Measurements from ENCODE around the gene HHEX. TPM values are rescaled to one million over a fixed set of nuclear protein-coding genes. Genes with fewer than 3 reads are reported as not detected.
"Not testable (repeated sequence)": the region's sequence is repeated elsewhere in the genome, so short reads cannot be mapped to it uniquely, and the experiment has no call there.

HHEX gene
- total RNA-seq, 1 experiment from 2014 or later, result 11.0 TPM

DNA sequence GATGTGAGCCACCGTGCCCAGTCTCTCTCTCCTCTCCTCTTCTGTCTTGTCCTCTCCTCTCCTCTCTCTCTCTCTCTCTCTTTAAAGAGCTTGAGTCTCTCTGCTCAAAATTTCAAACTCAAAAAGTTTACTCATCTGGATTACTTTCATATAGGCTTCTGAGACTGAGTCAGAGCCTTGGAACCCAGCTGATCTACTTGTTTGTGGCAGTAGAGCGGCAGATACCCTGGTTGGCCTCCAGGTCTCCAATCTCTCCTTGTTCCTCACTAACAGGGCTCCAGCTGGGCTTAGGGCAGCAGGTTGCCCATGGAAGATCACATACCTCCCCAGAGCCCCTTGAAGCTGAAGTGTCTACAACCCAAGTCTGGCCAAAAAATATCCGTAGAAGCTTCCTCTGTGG lies 51.0 kb downstream of the HHEX start:
- H2AFZ ChIP-seq (ENCODE audit: low read depth, low read length, poor library complexity, severe bottlenecking), result no peak overlapping the region
- no peaks in the 10 kb centered on the region for H4K20me1 ChIP-seq (ENCODE audit: insufficient read depth)
- no peaks in the 10 kb centered on the region for H3K9me2 ChIP-seq (ENCODE audit: insufficient read depth)
- H3K4me3 ChIP-seq (replicated peaks in 1 of 2; ENCODE audit: low read depth in 1 of 2, low read length in 2 of 2), result no peak overlapping the region
- no TSS peak for BruUV-seq (replicated peaks)
- H3K9me3 ChIP-seq (ENCODE audit: control insufficient read depth in 1 of 2, insufficient read depth in 1 of 2, low read depth in 1 of 2, low read length in 2 of 2), result no peaks in the 10 kb centered on the region
- H3K27ac ChIP-seq (ENCODE audit: low read depth, low read length), result no peak overlapping the region
- no peak overlapping the region for H3K4me2 ChIP-seq (ENCODE audit: low read length)
- ATAC-seq, result no peak
- ChIA-PET CTCF (no interaction called here), POLR2A (no interaction called here), RAD21 (ENCODE audit: low non-redundant PET in 1 of 2, low total read pairs in 2 of 2, uncharacterized antibody in 2 of 2, unreplicated experiment in 2 of 2) (no interaction called here)
- H3K79me2 ChIP-seq (ENCODE audit: insufficient read depth, low read length), result no peaks in the 10 kb centered on the region
- H3K36me3 ChIP-seq (ENCODE audit: control insufficient read depth in 1 of 2, insufficient read depth in 2 of 2, low read length in 2 of 2), result no peaks in the 10 kb centered on the region
- intact Hi-C loops (cut with micrococcal nuclease), result no loop called here
- no peak for DNase-seq (ENCODE audit: low read depth, low spot score)
- no peaks in the 10 kb centered on the region for H3K4me1 ChIP-seq (ENCODE audit: control insufficient read depth in 1 of 2, insufficient read depth in 2 of 2, low read length in 2 of 2)
- H3K9ac ChIP-seq (ENCODE audit: low read length), result no peak overlapping the region
- no peak for TF ChIP-seq EGR1 (IDR thresholded peaks at IDR 0.05; ENCODE audit: low read depth)
- TF ChIP-seq, protein P1, sequence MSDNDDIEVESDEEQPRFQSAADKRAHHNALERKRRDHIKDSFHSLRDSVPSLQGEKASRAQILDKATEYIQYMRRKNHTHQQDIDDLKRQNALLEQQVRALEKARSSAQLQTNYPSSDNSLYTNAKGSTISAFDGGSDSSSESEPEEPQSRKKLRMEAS (IDR thresholded peaks at IDR 0.05), result no peak
- TF ChIP-seq, protein P2, sequence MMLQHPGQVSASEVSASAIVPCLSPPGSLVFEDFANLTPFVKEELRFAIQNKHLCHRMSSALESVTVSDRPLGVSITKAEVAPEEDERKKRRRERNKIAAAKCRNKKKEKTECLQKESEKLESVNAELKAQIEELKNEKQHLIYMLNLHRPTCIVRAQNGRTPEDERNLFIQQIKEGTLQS (IDR thresholded peaks at IDR 0.05), result no peak
- TF ChIP-seq EZH2 (IDR thresholded peaks at IDR 0.05), result no peak
- no peak for TF ChIP-seq POLR2A (IDR thresholded peaks at IDR 0.05; ENCODE audit: borderline replicate concordance, extremely low read depth, insufficient read depth, insufficient read length)
- no peak for TF ChIP-seq ELF1 (IDR thresholded peaks at IDR 0.05; ENCODE audit: borderline replicate concordance, low read depth)
- TF ChIP-seq SRF (IDR thresholded peaks at IDR 0.05; ENCODE audit: low read depth), result no peak
- TF ChIP-seq, protein P3, sequence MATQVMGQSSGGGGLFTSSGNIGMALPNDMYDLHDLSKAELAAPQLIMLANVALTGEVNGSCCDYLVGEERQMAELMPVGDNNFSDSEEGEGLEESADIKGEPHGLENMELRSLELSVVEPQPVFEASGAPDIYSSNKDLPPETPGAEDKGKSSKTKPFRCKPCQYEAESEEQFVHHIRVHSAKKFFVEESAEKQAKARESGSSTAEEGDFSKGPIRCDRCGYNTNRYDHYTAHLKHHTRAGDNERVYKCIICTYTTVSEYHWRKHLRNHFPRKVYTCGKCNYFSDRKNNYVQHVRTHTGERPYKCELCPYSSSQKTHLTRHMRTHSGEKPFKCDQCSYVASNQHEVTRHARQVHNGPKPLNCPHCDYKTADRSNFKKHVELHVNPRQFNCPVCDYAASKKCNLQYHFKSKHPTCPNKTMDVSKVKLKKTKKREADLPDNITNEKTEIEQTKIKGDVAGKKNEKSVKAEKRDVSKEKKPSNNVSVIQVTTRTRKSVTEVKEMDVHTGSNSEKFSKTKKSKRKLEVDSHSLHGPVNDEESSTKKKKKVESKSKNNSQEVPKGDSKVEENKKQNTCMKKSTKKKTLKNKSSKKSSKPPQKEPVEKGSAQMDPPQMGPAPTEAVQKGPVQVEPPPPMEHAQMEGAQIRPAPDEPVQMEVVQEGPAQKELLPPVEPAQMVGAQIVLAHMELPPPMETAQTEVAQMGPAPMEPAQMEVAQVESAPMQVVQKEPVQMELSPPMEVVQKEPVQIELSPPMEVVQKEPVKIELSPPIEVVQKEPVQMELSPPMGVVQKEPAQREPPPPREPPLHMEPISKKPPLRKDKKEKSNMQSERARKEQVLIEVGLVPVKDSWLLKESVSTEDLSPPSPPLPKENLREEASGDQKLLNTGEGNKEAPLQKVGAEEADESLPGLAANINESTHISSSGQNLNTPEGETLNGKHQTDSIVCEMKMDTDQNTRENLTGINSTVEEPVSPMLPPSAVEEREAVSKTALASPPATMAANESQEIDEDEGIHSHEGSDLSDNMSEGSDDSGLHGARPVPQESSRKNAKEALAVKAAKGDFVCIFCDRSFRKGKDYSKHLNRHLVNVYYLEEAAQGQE (IDR thresholded peaks at IDR 0.05; ENCODE audit: low read depth), result no peak
- no peak for TF ChIP-seq YY1 (IDR thresholded peaks at IDR 0.05; ENCODE audit: extremely low read depth, insufficient replicate concordance, low read depth, low read length)
- no peak for TF ChIP-seq CEBPB (IDR thresholded peaks at IDR 0.05; ENCODE audit: low read depth)
- no peak for TF ChIP-seq SIN3A (IDR thresholded peaks at IDR 0.05; ENCODE audit: low read depth)
- no peak for TF ChIP-seq POLR2AphosphoS5 (IDR thresholded peaks at IDR 0.05; ENCODE audit: low read depth, low read length)
- no peak for TF ChIP-seq CBX3 (IDR thresholded peaks at IDR 0.05; ENCODE audit: low read depth)
- TF ChIP-seq, protein P4, sequence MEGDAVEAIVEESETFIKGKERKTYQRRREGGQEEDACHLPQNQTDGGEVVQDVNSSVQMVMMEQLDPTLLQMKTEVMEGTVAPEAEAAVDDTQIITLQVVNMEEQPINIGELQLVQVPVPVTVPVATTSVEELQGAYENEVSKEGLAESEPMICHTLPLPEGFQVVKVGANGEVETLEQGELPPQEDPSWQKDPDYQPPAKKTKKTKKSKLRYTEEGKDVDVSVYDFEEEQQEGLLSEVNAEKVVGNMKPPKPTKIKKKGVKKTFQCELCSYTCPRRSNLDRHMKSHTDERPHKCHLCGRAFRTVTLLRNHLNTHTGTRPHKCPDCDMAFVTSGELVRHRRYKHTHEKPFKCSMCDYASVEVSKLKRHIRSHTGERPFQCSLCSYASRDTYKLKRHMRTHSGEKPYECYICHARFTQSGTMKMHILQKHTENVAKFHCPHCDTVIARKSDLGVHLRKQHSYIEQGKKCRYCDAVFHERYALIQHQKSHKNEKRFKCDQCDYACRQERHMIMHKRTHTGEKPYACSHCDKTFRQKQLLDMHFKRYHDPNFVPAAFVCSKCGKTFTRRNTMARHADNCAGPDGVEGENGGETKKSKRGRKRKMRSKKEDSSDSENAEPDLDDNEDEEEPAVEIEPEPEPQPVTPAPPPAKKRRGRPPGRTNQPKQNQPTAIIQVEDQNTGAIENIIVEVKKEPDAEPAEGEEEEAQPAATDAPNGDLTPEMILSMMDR (IDR thresholded peaks at IDR 0.05 in 2 of 3, conservative IDR thresholded peaks at IDR 0.05 in 1 of 3; ENCODE audit: borderline replicate concordance in 1 of 3, insufficient read depth in 1 of 3, low read depth in 2 of 3, low read length in 2 of 3), result no peak
- no peak for TF ChIP-seq ZFX (IDR thresholded peaks at IDR 0.05)
- no peak for TF ChIP-seq SP1 (IDR thresholded peaks at IDR 0.05; ENCODE audit: low read depth)
- no peak for TF ChIP-seq ZNF274 (IDR thresholded peaks at IDR 0.05; ENCODE audit: low read depth, low read length)
- H3K27me3 ChIP-seq (ENCODE audit: insufficient read depth, low read length), result no peaks in the 10 kb centered on the region

DNA sequence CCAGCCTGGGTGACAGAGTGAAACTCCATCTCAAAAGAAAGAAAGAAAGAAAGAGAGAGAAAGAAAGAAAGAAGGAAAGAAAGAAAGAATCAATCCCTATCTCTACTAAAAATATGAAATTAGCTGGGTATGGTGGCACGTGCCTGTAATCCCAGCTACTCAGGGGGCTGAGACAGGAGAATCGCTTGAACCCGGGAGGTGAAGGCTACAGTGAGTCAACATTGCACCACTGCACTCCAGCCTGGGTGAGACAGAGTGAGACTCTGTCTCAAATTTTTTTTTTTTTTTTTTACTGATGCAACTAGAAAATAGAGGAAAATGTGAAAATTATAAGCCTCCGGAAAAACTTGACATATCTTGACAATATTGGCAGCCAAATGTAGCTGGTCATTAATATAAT lies 52.0 kb downstream of the HHEX start:
- H4K20me1 ChIP-seq (ENCODE audit: insufficient read depth); POLR2A ChIA-PET; H3K4me1 ChIP-seq (ENCODE audit: control insufficient read depth in 1 of 2, insufficient read depth in 2 of 2, low read length in 2 of 2); DNase-seq (ENCODE audit: low read depth, low spot score); H3K36me3 ChIP-seq (ENCODE audit: control insufficient read depth in 1 of 2, insufficient read depth in 2 of 2, low read length in 2 of 2); H3K9me2 ChIP-seq (ENCODE audit: insufficient read depth); BruUV-seq (replicated peaks); H3K27me3 ChIP-seq (ENCODE audit: insufficient read depth, low read length); H3K27ac ChIP-seq (ENCODE audit: low read depth, low read length); H3K9me3 ChIP-seq (ENCODE audit: control insufficient read depth in 1 of 2, insufficient read depth in 1 of 2, low read depth in 1 of 2, low read length in 2 of 2); intact Hi-C loops (cut with micrococcal nuclease); RAD21 ChIA-PET (ENCODE audit: low non-redundant PET in 1 of 2, low total read pairs in 2 of 2, uncharacterized antibody in 2 of 2, unreplicated experiment in 2 of 2); H2AFZ ChIP-seq (ENCODE audit: low read depth, low read length, poor library complexity, severe bottlenecking); CTCF ChIA-PET; H3K4me3 ChIP-seq (replicated peaks in 1 of 2; ENCODE audit: low read depth in 1 of 2, low read length in 2 of 2); H3K4me2 ChIP-seq (ENCODE audit: low read length); H3K79me2 ChIP-seq (ENCODE audit: insufficient read depth, low read length); H3K9ac ChIP-seq (ENCODE audit: low read length); ATAC-seq: not testable (repeated sequence)
